ENCODE measurements around the gene AVPI1. TPM values are rescaled to one million over a fixed set of nuclear protein-coding genes. Genes with fewer than 3 reads are reported as not detected.

Gene AVPI1
- total RNA-seq, 2 experiments from 2014 or later: 2.5 to 3.0 TPM

DNA sequence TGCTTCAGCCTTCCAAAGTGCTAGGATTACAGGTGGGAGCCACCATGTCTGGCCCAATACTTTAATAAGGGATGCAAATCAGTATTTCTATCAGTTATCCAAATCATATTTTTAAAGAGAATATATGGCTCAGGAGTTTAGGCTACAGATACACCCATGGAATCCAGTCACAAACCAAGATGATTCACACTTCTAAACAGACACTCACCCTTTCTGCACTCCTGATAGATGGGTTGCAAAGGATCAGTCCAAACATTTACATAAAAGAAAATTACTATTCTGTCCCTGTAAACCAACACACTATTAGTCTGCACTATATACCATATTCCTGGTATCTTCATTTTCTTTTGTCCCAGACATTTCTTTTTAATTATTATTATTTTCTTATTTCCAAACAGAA lies 55.9 kb downstream of the AVPI1 start:
- no peak for TF ChIP-seq CTCF (IDR thresholded peaks at IDR 0.05)
- H3K4me1 Mint-ChIP-seq (ENCODE audit: low read depth): peaks cover 14% of the 10 kb centered on the region
- intact Hi-C loops (cut with micrococcal nuclease): no loop called here
- ChIA-PET POLR2A (no interaction called here), CTCF (no interaction called here)
- DNase-seq (no peak), ATAC-seq (no peak)
- no peaks in the 10 kb centered on the region for H3K27me3 Mint-ChIP-seq
- no peak overlapping the region for H3K4me3 Mint-ChIP-seq
- no peaks in the 10 kb centered on the region for H3K36me3 Mint-ChIP-seq (ENCODE audit: low read depth)
- no peak overlapping the region for H3K27ac Mint-ChIP-seq
- no peaks in the 10 kb centered on the region for H3K9me3 Mint-ChIP-seq

DNA sequence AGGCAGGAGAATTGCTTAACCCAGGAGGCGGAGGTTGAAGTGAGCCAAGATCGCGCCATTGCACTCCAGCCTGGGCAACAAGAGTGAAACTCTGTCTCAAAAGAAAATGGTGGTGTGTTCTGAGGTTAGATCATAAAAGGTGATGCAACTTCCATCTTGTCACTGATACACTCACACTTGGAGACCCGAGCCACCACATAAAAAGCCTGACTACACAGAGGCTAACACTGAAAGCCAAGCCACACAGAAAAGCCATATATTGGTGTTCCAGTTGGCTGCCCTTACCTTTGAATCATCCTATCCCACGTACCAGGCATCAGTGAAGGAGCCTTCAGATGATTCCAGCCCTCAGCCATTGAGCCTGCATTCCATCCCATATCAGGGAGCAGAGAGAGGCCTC lies 57.8 kb downstream of the AVPI1 start:
- ChIA-PET CTCF (interaction anchor here (0.7 kb wide), 1 partner anchor 17 kb away, joined by 3 read pairs; no protein-coding TSS in a partner anchor), POLR2A (no interaction called here)
- Mint-ChIP-seq H3K27me3 (no peaks in the 10 kb centered on the region), H3K4me1 (ENCODE audit: low read depth) (peaks cover 14% of the 10 kb centered on the region), H3K27ac (no peak overlapping the region), H3K9me3 (no peaks in the 10 kb centered on the region), H3K36me3 (ENCODE audit: low read depth) (no peaks in the 10 kb centered on the region), H3K4me3 (no peak overlapping the region)
- ATAC-seq (no peak), DNase-seq (no peak)
- intact Hi-C loops (cut with micrococcal nuclease): no loop called here
- TF ChIP-seq CTCF (IDR thresholded peaks at IDR 0.05): no peak

GRCh38 chr10:97628228-97628627 lies 58.8 kb downstream of the AVPI1 start:
- Mint-ChIP-seq H3K27ac (no peak overlapping the region), H3K4me1 (ENCODE audit: low read depth) (peaks cover 7% of the 10 kb centered on the region), H3K9me3 (no peaks in the 10 kb centered on the region), H3K36me3 (ENCODE audit: low read depth) (no peaks in the 10 kb centered on the region), H3K4me3 (no peak overlapping the region), H3K27me3 (no peaks in the 10 kb centered on the region)
- DNase-seq: no peak
- intact Hi-C loops (cut with micrococcal nuclease): no loop called here
- no peak for TF ChIP-seq CTCF (IDR thresholded peaks at IDR 0.05)
- POLR2A ChIA-PET: no interaction called here
- no peak for ATAC-seq
- CTCF ChIA-PET: no interaction called here

- H3K27me3 Mint-ChIP-seq: no peaks in the 10 kb centered on the region
- H3K4me3 Mint-ChIP-seq: no peak overlapping the region
- DNase-seq (no peak), ATAC-seq (no peak)
- H3K9me3 Mint-ChIP-seq: no peaks in the 10 kb centered on the region
- no peak for TF ChIP-seq CTCF (IDR thresholded peaks at IDR 0.05)
- intact Hi-C loops (cut with micrococcal nuclease): no loop called here
- peaks cover 4% of the 10 kb centered on the region for H3K4me1 Mint-ChIP-seq (ENCODE audit: low read depth)
- ChIA-PET POLR2A (no interaction called here), CTCF (no interaction called here)
- no peak overlapping the region for H3K27ac Mint-ChIP-seq
- H3K36me3 Mint-ChIP-seq (ENCODE audit: low read depth): no peaks in the 10 kb centered on the region
Measured at GRCh38 chr10:97627731-97628130, 59.3 kb downstream of the AVPI1 start.

Other genes starting within 250 kb of the AVPI1 start
- gene EXOSC1, start 241.2 kb downstream of the AVPI1 start, total RNA-seq: 10 to 100 TPM; 43.3 to 49.2 TPM
- 10 to 100 TPM; 23.8 to 25.2 TPM for gene ZDHHC16, start 241.1 kb downstream of the AVPI1 start, total RNA-seq
- 100 to 1,000 TPM; 107 to 108 TPM for gene MMS19, start 188.8 kb downstream of the AVPI1 start, total RNA-seq
- 1 to 10 TPM; 1.6 to 2.1 TPM for gene UBTD1, start 188.3 kb downstream of the AVPI1 start, total RNA-seq
- gene ANKRD2, start 114.5 kb downstream of the AVPI1 start, total RNA-seq: not detected
- not detected for gene HOGA1, start 102.9 kb downstream of the AVPI1 start, total RNA-seq
- not detected for gene C10orf62, start 97.5 kb downstream of the AVPI1 start, total RNA-seq
- gene MORN4, start 53.7 kb downstream of the AVPI1 start, total RNA-seq: 1 to 10 TPM; 3.2 to 3.9 TPM
- 1 to 10 TPM; 8.4 to 8.5 TPM for gene PI4K2A, start 46.6 kb downstream of the AVPI1 start, total RNA-seq
- 1 to 10 TPM; 2.3 to 2.9 TPM for gene MARVELD1, start 26.5 kb upstream of the AVPI1 start, total RNA-seq
- 10 to 100 TPM; 18.1 to 20.1 TPM for gene ZFYVE27, start 49.9 kb upstream of the AVPI1 start, total RNA-seq
- under 1 TPM; 0.60 to 0.74 TPM for gene SFRP5, start 84.8 kb upstream of the AVPI1 start, total RNA-seq
- gene GOLGA7B, start 162.6 kb upstream of the AVPI1 start, total RNA-seq: 1 to 10 TPM in 1 of 2 experiments, under 1 TPM in 1; 0.92 to 1.1 TPM